IMR-90 (cell line): ENCODE results near the gene RAB3GAP2. TPM values are rescaled to one million over a fixed set of nuclear protein-coding genes. Genes with fewer than 3 reads are reported as not detected.
"Not testable (repeated sequence)": the region's sequence is repeated elsewhere in the genome, so short reads cannot be mapped to it uniquely, and the experiment has no call there.

Experiments
- ATAC-seq: fragments of 200-7000 bp; cut with Tn5 transposase; 2 replicates; pipeline ENCODE4 v1.9.1; 2020; ENCODE audit warnings: low read depth, mild to moderate bottlenecking, moderate library complexity
- BruUV-seq: library from RNA; stranded (reverse); fragments of 400-500 nt; replicated peaks from 2 replicates; lab custom pipeline; 2021; lab: Mats Ljungman, UMichigan
- CTCF ChIA-PET: fragments of 300-600 bp; formaldehyde crosslinking; extraction: SDS; loops from one replicate; lab custom pipeline; 2021; ENCODE audit warnings: antibody characterized with exemption; lab: Yijun Ruan, JAX
- POLR2A ChIA-PET: fragments of 300-600 bp; sonication (Branson Sonifier 250); formaldehyde crosslinking; loops from one replicate; lab custom pipeline; 2022; ENCODE audit warnings: antibody characterized with exemption; ENCODE audit not compliant: unreplicated experiment; lab: Charles Lee
- DNase-seq: peaks from one replicate; pipeline ENCODE4 v3.0.0; 2013
- H2AFZ ChIP-seq: replicated peaks from 2 replicates; pipeline ENCODE3; 2013; ENCODE audit warnings: low read length, mild to moderate bottlenecking; ENCODE audit not compliant: poor library complexity
- H2AK5ac ChIP-seq: 2 replicates; pipeline ENCODE4 v1.6.1; 2013; ENCODE audit warnings: low read depth, low read length, inconsistent platforms
- H2AK9ac ChIP-seq: replicated peaks from 2 replicates; pipeline ENCODE3; 2013; ENCODE audit warnings: mild to moderate bottlenecking, low read depth, low read length, moderate library complexity; ENCODE audit not compliant: poor library complexity
- H2BK120ac ChIP-seq: 2 replicates; pipeline ENCODE4 v1.6.1; 2013; ENCODE audit warnings: low read depth, low read length, inconsistent platforms
- H2BK15ac ChIP-seq: 3 replicates; pipeline ENCODE4 v1.6.1; 2013; ENCODE audit warnings: low read depth, low read length, inconsistent platforms
- H2BK20ac ChIP-seq: 2 replicates; pipeline ENCODE4 v1.6.1; 2013; ENCODE audit warnings: low read depth, mild to moderate bottlenecking, inconsistent platforms, low read length, moderate library complexity
- H2BK5ac ChIP-seq: 2 replicates; pipeline ENCODE4 v1.6.1; 2013; ENCODE audit warnings: mild to moderate bottlenecking, low read depth, low read length, inconsistent platforms; ENCODE audit not compliant: poor library complexity, severe bottlenecking
- H3K14ac ChIP-seq: replicated peaks from 2 replicates; pipeline ENCODE4 v1.6.1; 2013; ENCODE audit warnings: low read depth, low read length, inconsistent platforms
- H3K18ac ChIP-seq: 2 replicates; pipeline ENCODE4 v1.6.1; 2013; ENCODE audit warnings: low read depth, low read length, control low read depth
- H3K23ac ChIP-seq: 2 replicates; pipeline ENCODE4 v1.6.1; 2013; ENCODE audit warnings: low read depth, low read length, inconsistent platforms
- H3K27ac ChIP-seq: 2 replicates; pipeline ENCODE4 v1.5.1; 2013; ENCODE audit warnings: mild to moderate bottlenecking, control low read depth, low read length; ENCODE audit not compliant: insufficient read depth
- H3K27me3 ChIP-seq: 2 replicates; pipeline ENCODE4 v1.6.1; 2013; ENCODE audit warnings: low read length; ENCODE audit not compliant: control insufficient read depth, insufficient read depth
- H3K36me3 ChIP-seq: 2 replicates; pipeline ENCODE4 v1.6.1; 2013; ENCODE audit warnings: low read length, mixed read lengths; ENCODE audit not compliant: control insufficient read depth, insufficient read depth
- H3K4ac ChIP-seq: 2 replicates; pipeline ENCODE4 v1.6.1; 2013; ENCODE audit warnings: low read depth, low read length, inconsistent platforms
- H3K4me1 ChIP-seq: 2 replicates; pipeline ENCODE4 v1.6.1; 2013; ENCODE audit warnings: low read length, mixed read lengths; ENCODE audit not compliant: control insufficient read depth, insufficient read depth
- H3K4me2 ChIP-seq: 2 replicates; pipeline ENCODE4 v1.6.1; 2013; ENCODE audit warnings: low read depth, mild to moderate bottlenecking, control low read depth, low read length, moderate library complexity
- H3K4me3 ChIP-seq: 2 replicates; pipeline ENCODE4 v1.5.1; 2013; ENCODE audit warnings: low read depth, mild to moderate bottlenecking, control low read depth, low read length, moderate library complexity; ENCODE audit not compliant: insufficient read depth
- H3K56ac ChIP-seq: 2 replicates; pipeline ENCODE4 v1.6.1; 2013; ENCODE audit warnings: low read length, inconsistent platforms; ENCODE audit not compliant: insufficient read depth; ENCODE audit errors: extremely low read depth
- H3K79me1 ChIP-seq, 2 experiments: 2 replicates each; pipeline ENCODE4 v1.6.1; 2013; ENCODE audit warnings: low read length in 2 of 2, inconsistent platforms in 1 of 2, low read depth in 1 of 2
- H3K9ac ChIP-seq: 2 replicates; pipeline ENCODE4 v1.6.1; 2013; ENCODE audit warnings: low read depth, low read length, control low read depth
- H3K9me1 ChIP-seq: 2 replicates; pipeline ENCODE4 v1.6.1; 2013; ENCODE audit warnings: low read length, inconsistent platforms; ENCODE audit not compliant: insufficient read depth
- H3K9me3 ChIP-seq: 2 replicates; pipeline ENCODE4 v1.6.1; 2013; ENCODE audit warnings: low read length; ENCODE audit not compliant: control insufficient read depth, insufficient read depth
- H4K20me1 ChIP-seq: 2 replicates; pipeline ENCODE4 v1.6.1; 2013; ENCODE audit warnings: low read length, inconsistent platforms; ENCODE audit not compliant: insufficient read depth
- H4K5ac ChIP-seq: 2 replicates; pipeline ENCODE4 v1.6.1; 2013; ENCODE audit warnings: mild to moderate bottlenecking, low read depth, low read length, control low read depth
- H4K8ac ChIP-seq, 2 experiments: 2 replicates each; pipeline ENCODE4 v1.6.1; 2013; ENCODE audit warnings: low read depth in 2 of 2, low read length in 2 of 2, control low read depth in 1 of 2, inconsistent platforms in 1 of 2
- H4K91ac ChIP-seq: 2 replicates; pipeline ENCODE4 v1.6.1; 2013; ENCODE audit warnings: low read depth, low read length, inconsistent platforms; ENCODE audit not compliant: insufficient read depth
- BHLHE40 ChIP-seq: fragments of 150-350 bp; IDR thresholded peaks from 2 replicates; pipeline ENCODE4 v1.6.1; 2016; ENCODE audit warnings: mild to moderate bottlenecking, low read depth, low read length
- CHD1 ChIP-seq: IDR thresholded peaks from 2 replicates; pipeline ENCODE4 v1.6.1; 2012; ENCODE audit warnings: low read depth, low read length, improper control_type of control experiment
- WGBS, 2 experiments: methylation state at CpG; one replicate each; pipeline versions ENCODE4 v1.1.5 to v1.1.7; 2013; ENCODE audit warnings: missing lambda C conversion rate in 2 of 2; ENCODE audit not compliant: insufficient read length in 1 of 2; ENCODE audit errors: extremely low coverage in 2 of 2; 5-methylcytosine and 5-hydroxymethylcytosine counted together
- dilution Hi-C: fragments of 300-500 bp; cut with HindIII; formaldehyde crosslinking; loops from one replicate; pipeline ENCODE4 v1.14.3; 2018; ENCODE audit warnings: low sequenced_read_pairs; ENCODE audit not compliant: unreplicated experiment
- in situ Hi-C: fragments of 300-500 bp; cut with MboI; formaldehyde crosslinking; loops from 3 replicates; pipeline ENCODE4 v1.14.3; 2019; ENCODE audit warnings: low sequenced_read_pairs, inconsistent platforms, mixed read lengths
- intact Hi-C: fragments of 100-400 bp; cut with micrococcal nuclease; formaldehyde crosslinking; loops from 2 replicates; pipeline ENCODE4 v1.10.0; 2022
- polyA plus RNA-seq, 3 experiments: library from polyadenylated mRNA; depleted of rRNA; stranded (reverse); fragments of >200 nt; gene quantifications; 2 replicates each; pipeline ENCODE4 v1.2.3, GENCODE V29; 2012; ENCODE audit warnings: low replicate concordance in 1 of 3
- total RNA-seq: library from RNA; depleted of rRNA; stranded (reverse); fragments of >200 nt; gene quantifications from 2 replicates; pipeline ENCODE4 v1.2.3, GENCODE V29; 2012

The RAB3GAP2 gene
- total and polyA plus RNA-seq, 2 of the 4 experiments (the other 2 are of a cell fraction), result 12.3 to 37.8 TPM

DNA sequence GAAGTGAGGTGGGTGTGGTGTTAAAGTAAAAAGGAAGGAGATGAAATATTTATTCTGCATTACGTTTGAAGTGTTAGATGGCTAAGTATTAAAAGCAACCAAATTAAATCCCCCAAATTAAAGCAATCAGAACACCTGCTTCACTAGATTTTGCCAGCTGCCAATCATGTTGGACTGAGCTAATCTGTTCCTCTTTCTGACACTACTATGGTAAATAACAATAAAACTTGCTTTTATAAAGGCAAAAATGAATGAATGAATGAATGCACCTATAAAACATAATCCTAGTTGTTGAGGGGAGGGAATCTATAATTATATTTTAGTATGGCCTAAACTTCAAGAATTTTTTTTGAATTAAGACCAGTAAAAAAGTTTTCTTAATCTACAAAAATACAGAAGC is 51.0 kb downstream of the RAB3GAP2 start:
- Histone ChIP-seq H3K27me3 (no peaks in the 10 kb centered on the region), H3K23ac (no peak overlapping the region), H3K36me3 (0 out of 2 replicates have a peak, but pooled peaks cover 2% of the 10 kb centered on the region), H3K4me1 (0 out of 2 replicates have a peak, but pooled peaks cover 2% of the 10 kb centered on the region), H4K20me1 (peaks cover 23% of the 10 kb centered on the region), H4K91ac (no peak overlapping the region), H3K4me3 (no peak overlapping the region), H3K4me2 (no peak overlapping the region), H2AK5ac (no peak overlapping the region), H3K4ac (no peak overlapping the region), H2BK20ac (no peak overlapping the region), H2AFZ (no peak overlapping the region), H2AK9ac (no peak overlapping the region), H4K8ac (no peak overlapping the region), H3K18ac (no peak overlapping the region), H3K9ac (no peak overlapping the region), H2BK15ac (no peak overlapping the region), H3K79me1 (peaks cover 21 to 49% of the 10 kb centered on the region in 2 experiments), H3K27ac (no peak overlapping the region), H4K5ac (no peak overlapping the region), H2BK120ac (no peak overlapping the region), H3K9me1 (peaks cover 2% of the 10 kb centered on the region; the same call in 1 of the 2 replicates), H2BK5ac (no peak overlapping the region), H3K14ac (no peak overlapping the region), H3K9me3 (no peaks in the 10 kb centered on the region), H3K56ac (no peak overlapping the region)
- dilution Hi-C loops (no loop called here), in situ Hi-C loops (no loop called here), intact Hi-C loops (no loop called here)
- ATAC-seq (no peak), DNase-seq (no peak)
- 100% methylated on average over 1 of the region's 1 CpG; no CpG with 5 or more reads in 1 of the 2 experiments for WGBS, 2 experiments
- TF ChIP-seq BHLHE40 (no peak), CHD1 (no peak)
- CTCF ChIA-PET, result interaction anchor here (1.2 kb wide), 1 partner anchor 555 kb away, joined by 3 read pairs; no protein-coding TSS in a partner anchor
- POLR2A ChIA-PET, result no interaction called here
- BruUV-seq, result no TSS peak

DNA sequence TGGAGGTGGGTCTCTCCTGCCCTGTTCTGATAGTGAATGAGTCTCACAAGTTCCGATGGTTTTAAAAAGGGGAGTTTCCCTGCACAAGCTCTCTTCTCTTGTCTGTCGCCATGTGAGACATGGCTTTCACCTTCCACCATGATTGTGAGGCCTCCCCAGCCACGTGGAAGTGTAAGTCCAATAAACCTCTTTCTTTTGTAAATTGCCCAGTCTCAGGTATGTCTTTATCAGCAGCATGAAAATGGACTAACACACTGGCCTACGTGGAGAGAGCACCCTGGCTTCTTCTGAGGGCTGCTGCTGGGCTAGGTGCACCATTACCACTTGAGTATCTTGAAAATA is 51.6 kb downstream of the RAB3GAP2 start:
- in situ Hi-C loops, H3K4ac ChIP-seq, H3K18ac ChIP-seq, H4K8ac ChIP-seq, H2BK5ac ChIP-seq, dilution Hi-C loops, H2BK120ac ChIP-seq, H3K4me1 ChIP-seq, H3K9ac ChIP-seq, H2AK9ac ChIP-seq, H2BK20ac ChIP-seq, H4K5ac ChIP-seq, BruUV-seq, intact Hi-C loops, H2AK5ac ChIP-seq, ATAC-seq, H2AFZ ChIP-seq, H3K9me3 ChIP-seq, POLR2A ChIA-PET, H3K36me3 ChIP-seq, H2BK15ac ChIP-seq, H3K4me3 ChIP-seq, H3K27me3 ChIP-seq, DNase-seq, H3K14ac ChIP-seq, H3K56ac ChIP-seq, H3K23ac ChIP-seq, H3K27ac ChIP-seq, CTCF ChIA-PET, H3K9me1 ChIP-seq, H3K4me2 ChIP-seq, H4K91ac ChIP-seq: not testable (repeated sequence)
- Histone ChIP-seq H4K20me1 (peaks cover 24% of the 10 kb centered on the region), H3K79me1 (peaks cover 22 to 48% of the 10 kb centered on the region in 2 experiments)
- WGBS, 2 experiments, result 100% methylated on average over 3 of the region's 4 CpGs; no CpG with 5 or more reads in 1 of the 2 experiments
